Neuron (in vitro differentiated cells): ENCODE results near the gene DENND10.
"Not testable (repeated sequence)": the region's sequence is repeated elsewhere in the genome, so short reads cannot be mapped to it uniquely, and the experiment has no call there.

Source experiments
- H2AFZ ChIP-seq: one replicate; pipeline ENCODE4 v1.6.1; 2013; ENCODE audit warnings: low read depth, mild to moderate bottlenecking, inconsistent platforms, low read length, moderate library complexity
- H3K27me3 ChIP-seq: one replicate; pipeline ENCODE4 v1.6.1; 2013; ENCODE audit warnings: low read length; ENCODE audit not compliant: insufficient read depth
- H3K36me3 ChIP-seq: one replicate; pipeline ENCODE4 v1.6.1; 2013; ENCODE audit warnings: low read length; ENCODE audit not compliant: insufficient read depth
- H3K4me1 ChIP-seq: one replicate; pipeline ENCODE4 v1.6.1; 2013; ENCODE audit warnings: low read length; ENCODE audit not compliant: insufficient read depth
- H3K4me3 ChIP-seq: 2 replicates; pipeline ENCODE4 v1.5.1; 2013; ENCODE audit warnings: mild to moderate bottlenecking, low read length, moderate library complexity
- H3K9me3 ChIP-seq: one replicate; pipeline ENCODE4 v1.6.1; 2013; ENCODE audit warnings: low read length

DENND10 gene

DNA sequence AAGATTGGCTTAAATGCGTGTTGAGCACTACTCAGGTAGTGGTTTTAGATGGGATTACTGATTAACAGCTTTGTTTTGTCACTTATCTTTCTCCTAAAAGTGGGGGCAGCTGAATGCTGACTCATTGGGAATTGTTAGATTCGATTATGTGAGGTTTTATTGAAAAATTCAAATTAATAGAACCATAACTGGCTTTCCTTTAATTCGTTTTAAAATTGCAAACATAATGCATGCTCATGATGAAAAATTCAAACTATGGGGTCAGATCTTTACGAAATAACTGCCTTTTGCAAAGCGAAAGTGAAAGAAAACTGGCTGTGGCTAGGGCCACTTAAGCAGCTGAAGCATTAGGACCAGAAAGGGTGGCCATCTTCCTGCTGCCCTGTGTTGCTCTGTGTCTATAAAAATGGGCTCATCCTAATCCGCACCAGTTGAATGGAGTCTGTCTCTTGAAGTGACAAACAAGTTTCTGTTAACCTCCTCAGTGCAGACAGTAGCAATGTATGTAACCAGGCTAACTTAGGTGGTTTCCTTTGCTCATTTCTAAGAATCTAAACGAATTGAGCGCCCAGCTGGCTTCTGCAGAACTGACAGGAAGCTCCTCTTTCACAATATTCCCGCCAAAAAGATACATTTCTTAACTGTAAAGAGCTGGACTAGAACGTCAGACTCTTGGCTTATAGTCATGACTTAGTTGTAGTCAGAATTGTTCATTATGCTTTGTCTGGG, 27.8 kb downstream of the DENND10 start:
- Histone ChIP-seq H3K4me3 (no peak overlapping the region), H3K9me3 (no peaks in the 10 kb centered on the region), H2AFZ (no peak overlapping the region), H3K4me1 (no peaks in the 10 kb centered on the region), H3K36me3 (peaks cover 69% of the 10 kb centered on the region), H3K27me3 (no peaks in the 10 kb centered on the region)

DNA sequence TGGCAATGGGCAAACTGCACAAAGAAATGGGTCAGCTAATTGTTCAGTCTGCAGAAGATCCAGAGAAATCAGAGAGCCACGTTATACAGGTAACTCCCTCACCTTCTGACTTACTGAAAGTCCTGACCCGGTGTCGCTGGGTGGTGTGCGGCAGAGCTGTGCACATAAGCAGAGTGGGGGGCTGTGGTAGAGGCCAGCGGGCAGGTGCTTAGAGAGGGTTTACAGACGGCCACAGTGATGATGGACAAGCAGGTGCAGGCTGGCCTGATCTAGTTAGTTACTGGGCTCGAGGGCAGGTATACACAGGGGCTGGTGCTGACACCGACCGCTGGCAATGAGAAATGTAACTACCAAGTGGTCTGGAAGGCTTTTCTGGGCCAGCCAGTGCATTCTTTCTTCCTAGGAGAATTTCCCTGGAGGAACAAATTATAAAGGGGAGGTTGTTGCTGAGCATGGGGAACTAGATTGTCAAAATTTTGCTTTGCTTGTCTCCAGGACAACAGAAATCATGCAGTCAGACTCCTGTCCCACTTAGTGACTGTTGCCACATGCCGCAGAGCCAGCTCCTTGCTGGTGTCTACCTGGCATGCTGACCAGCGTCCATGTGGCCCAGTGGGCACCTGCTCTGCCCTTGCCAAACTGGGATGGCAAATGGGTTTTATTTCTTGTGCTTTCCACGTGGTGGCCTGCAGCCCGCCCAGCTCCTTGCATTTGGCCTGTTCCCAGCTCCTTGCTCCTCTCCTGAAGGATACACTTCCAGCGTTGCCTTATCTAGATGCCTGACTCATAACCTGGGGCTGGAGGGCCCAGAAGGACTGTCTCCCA, 28.8 kb downstream of the DENND10 start:
- Histone ChIP-seq H3K27me3 (no peaks in the 10 kb centered on the region), H3K4me3 (no peak overlapping the region), H3K9me3 (no peaks in the 10 kb centered on the region), H3K36me3 (peaks cover 65% of the 10 kb centered on the region), H2AFZ (no peak overlapping the region), H3K4me1 (no peaks in the 10 kb centered on the region)

DNA sequence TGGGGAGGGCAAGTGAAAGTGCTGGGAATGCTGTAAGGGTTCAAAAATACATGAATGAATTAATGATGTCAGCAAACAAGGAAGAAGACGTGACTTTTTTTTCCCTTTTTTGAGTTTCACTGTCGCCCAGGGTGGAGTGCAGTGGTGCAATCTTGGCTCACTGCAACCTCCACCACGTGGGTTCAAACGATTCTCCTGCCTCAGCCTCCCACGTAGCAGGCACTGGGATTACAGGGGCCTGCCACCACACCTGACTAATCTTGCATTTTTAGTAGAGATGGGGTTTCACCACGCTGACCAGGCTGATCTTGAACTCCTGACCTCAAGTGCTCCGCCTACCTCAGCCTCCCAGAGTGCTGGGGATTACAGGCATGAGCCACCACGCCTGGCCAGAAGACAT, 30.0 kb downstream of the DENND10 start:
- H3K27me3 ChIP-seq, result no peaks in the 10 kb centered on the region
- peaks cover 62% of the 10 kb centered on the region for H3K36me3 ChIP-seq
- H3K9me3 ChIP-seq, result no peaks in the 10 kb centered on the region
- no peak overlapping the region for H3K4me3 ChIP-seq
- H2AFZ ChIP-seq, result no peak overlapping the region
- no peaks in the 10 kb centered on the region for H3K4me1 ChIP-seq

DNA sequence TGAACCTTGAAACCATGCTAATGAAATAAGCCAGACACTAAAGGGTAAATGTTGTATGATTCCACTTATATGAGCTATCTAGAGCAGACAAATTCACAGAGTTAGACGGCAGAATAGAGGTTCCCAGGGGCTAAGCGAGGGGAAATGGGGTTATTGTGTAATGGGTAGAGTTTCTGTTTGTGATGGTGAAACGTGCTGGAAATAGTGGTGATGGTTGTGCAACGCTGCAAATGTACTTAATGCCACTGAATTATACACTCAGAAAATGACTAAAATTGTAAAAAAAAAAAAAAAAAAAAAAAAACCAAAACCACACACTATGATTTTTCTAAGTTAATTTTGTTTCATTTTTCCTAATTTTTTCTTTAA, 31.6 kb downstream of the DENND10 start:
- no peaks in the 10 kb centered on the region for H3K27me3 ChIP-seq
- no peaks in the 10 kb centered on the region for H3K9me3 ChIP-seq
- H3K4me1 ChIP-seq, result no peaks in the 10 kb centered on the region
- H2AFZ ChIP-seq, result no peak overlapping the region
- no peak overlapping the region for H3K4me3 ChIP-seq
- peaks cover 47% of the 10 kb centered on the region for H3K36me3 ChIP-seq

DNA sequence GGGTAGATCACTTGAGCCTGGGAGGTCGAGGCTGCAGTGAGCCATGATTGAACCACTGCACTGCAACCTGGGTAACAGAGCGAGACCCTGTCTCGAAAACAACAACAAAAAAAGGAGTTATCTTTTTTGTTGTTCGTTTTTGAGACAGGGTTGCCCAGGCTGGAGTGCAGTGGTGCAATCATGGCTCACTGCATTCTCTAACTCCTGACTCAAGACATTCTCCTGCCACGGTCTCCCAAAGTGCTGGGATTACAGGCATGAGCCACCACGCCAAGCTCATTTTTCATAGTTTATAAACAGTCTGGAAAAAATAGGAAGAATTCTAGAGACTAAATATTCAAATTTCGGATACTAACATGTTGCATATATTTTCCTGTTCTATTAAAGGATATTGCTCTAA, 32.2 kb downstream of the DENND10 start:
- Histone ChIP-seq H3K36me3 (peaks cover 42% of the 10 kb centered on the region), H3K9me3 (no peaks in the 10 kb centered on the region), H2AFZ (no peak overlapping the region), H3K4me3 (no peak overlapping the region), H3K27me3 (no peaks in the 10 kb centered on the region), H3K4me1 (no peaks in the 10 kb centered on the region)

DNA sequence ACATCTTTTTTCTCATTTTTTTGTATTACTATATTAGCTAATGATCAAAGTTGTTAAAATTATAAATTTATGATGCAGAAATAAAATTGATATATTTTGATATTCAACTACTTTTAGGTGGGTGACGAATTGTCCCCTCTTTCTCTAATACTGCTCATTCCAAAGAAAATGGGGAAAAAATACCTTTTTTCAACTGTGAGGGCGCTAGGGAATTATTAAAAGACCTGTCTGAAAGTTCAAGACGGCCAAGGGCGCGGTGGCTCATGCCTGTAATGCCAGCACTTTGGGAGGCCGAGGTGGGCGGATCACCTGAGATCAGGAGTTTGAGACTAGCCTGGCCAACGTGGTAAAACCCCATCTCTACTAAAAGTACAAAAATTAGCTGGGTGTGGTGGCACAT, 34.0 kb downstream of the DENND10 start:
- H3K27me3 ChIP-seq, H3K4me3 ChIP-seq, H2AFZ ChIP-seq, H3K9me3 ChIP-seq, H3K4me1 ChIP-seq: not testable (repeated sequence)
- peaks cover 26% of the 10 kb centered on the region for H3K36me3 ChIP-seq

DNA sequence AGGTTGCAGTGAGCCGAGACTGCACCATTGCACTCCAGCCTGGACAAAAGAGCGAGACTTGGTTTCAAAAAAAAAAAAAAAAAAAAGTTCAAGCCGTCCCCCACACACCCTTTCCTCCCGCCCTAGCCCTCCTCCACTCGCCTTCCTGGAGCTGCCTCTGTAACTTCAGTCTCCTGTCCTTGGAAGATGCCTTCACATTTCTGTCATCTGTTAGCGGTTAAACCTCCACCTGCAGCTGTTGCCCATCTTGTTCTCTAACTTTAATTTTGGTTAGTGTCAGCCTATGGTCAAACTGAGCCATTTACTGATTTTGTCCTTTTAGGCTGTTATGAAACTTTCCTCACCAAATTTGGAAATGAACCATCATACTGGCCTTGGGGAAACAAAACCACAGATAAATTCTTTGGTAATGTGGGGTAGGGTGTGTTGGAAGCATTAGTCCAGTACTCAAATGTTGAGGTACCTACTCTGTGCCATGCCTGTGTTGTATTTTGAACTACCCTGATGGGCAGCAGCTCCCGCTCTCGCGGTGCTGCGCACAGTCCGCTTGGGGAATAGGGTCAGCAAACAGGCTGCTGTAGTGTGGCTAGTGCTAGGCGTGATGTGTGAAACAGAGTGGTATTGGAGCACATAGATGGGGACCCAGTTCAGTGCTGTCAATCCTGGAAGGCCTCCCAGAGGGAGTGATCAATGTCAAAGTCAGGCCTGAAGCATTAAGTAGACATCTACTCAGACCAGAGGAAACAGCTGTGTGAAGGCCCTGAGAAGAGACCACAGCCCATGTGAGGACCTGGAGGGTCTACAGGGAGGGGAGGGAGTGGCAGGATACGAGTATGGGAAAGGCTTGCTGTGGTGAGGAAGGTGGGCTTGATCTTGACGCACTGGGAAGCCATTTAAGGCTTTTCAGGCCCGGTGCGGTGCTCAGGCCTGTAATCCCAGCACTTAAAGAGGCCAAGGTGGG, 34.7 kb downstream of the DENND10 start:
- Histone ChIP-seq H2AFZ (no peak overlapping the region), H3K27me3 (no peaks in the 10 kb centered on the region), H3K9me3 (no peaks in the 10 kb centered on the region), H3K4me1 (no peaks in the 10 kb centered on the region), H3K36me3 (peaks cover 18% of the 10 kb centered on the region), H3K4me3 (no peak overlapping the region)

DNA sequence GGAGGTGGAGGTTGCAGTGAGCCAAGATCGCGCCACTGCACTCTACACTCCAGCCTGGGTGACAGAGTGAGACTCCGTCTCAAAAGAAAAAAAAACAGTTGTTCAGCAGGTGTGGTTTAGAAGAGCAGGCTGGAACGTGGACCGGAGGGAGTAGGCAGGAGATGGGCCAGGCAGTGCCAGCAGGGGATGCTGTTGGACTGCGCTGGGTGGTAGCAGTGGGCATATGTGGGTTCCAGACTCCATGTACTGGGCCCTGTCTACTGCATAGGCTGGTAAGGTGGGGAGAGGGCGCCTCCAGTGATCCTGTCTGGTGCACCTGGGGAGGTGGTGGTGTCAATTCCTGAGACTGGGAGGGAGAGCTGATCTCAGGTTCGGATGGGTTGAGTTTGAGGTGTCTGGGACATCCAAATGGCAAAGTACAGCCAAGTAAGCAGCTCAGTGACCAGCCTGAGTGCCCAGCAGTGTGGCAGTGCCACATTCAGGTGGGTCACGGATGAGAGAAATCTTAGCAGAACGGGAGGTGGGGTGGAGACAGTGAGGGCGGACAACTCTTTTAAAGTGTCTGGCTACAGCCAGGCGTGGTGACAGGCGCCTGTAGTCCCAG, 35.7 kb downstream of the DENND10 start:
- Histone ChIP-seq H3K9me3 (no peaks in the 10 kb centered on the region), H2AFZ (no peak overlapping the region), H3K27me3 (no peaks in the 10 kb centered on the region), H3K36me3 (peaks cover 12% of the 10 kb centered on the region), H3K4me1 (no peaks in the 10 kb centered on the region), H3K4me3 (no peak overlapping the region)

DNA sequence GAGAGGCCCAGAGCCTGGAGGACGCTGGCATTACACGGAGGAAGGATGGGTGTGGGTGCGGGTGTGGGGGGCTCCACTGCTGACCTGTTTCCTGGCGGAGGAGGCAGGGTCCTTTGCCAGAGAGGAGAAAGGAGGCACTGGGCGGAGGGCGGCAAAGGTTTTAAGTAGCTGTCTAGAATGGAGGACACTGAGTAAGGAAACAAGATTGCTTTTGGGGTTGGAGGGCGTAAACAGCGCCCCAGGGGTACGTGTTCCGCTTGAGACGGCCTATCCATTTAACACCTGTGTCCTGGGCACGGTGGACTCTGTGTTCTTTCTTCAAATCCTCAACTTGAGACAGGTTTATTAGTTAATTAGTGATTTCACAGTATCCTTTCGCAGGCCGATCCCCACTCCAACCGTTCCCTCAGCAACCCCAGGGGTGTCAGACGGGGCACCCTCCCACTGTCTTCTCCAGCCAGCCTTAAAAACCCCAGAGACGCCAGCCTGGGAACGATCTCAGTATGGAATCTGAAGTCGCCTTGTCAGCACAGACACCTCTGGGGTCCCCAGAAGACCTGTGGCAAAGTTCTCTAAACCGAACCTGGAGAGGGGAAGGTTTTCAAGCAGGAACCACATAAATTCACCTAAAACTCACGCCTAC, 36.8 kb downstream of the DENND10 start:
- Histone ChIP-seq H2AFZ (no peak overlapping the region), H3K9me3 (no peaks in the 10 kb centered on the region), H3K36me3 (peaks cover 7% of the 10 kb centered on the region), H3K4me3 (no peak overlapping the region), H3K4me1 (no peaks in the 10 kb centered on the region), H3K27me3 (no peaks in the 10 kb centered on the region)

DNA sequence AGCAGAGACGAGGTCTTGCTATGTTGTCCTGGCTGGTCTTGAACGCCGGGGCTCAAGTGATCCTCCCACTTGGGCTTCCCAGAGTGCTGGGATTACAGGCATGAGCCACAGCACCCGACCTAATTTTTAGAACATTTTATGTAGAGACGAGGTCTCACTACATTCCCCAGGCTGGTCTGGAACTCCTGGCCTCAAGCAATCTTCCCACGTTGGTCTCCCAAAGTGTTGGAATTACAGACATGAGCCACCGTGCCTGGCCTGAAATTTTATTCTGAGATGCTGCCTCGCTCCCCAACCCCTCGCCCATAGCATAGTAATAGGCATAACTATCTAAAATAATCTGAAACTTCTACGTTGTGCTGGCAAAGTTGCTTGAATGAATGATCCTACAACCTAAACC, 39.7 kb downstream of the DENND10 start:
- Histone ChIP-seq H3K36me3 (peaks cover 8% of the 10 kb centered on the region), H3K27me3 (no peaks in the 10 kb centered on the region), H2AFZ (no peak overlapping the region), H3K4me3 (no peak overlapping the region), H3K9me3 (no peaks in the 10 kb centered on the region), H3K4me1 (no peaks in the 10 kb centered on the region)

DNA sequence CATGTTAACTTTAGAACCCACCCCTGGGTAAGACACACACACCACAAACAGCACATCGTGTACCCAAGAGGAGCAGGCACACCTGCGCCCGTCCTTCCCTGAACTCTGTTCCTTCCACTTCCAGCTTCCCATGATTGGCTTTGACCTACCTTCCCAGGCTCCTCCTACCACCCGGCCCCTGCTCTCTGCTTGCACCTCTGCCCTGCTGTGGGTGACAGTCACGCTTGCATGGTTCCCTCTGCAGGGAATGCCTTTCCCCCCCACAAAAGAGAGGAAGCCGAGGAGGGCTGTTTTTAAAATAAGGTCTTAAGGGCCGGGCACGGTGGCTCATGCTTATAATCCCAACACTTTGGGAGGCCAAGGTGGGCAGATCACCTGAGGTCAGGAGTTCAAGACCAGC, 45.2 kb downstream of the DENND10 start:
- Histone ChIP-seq H2AFZ (no peak overlapping the region), H3K4me1 (peaks cover 2% of the 10 kb centered on the region), H3K36me3 (peaks cover 9% of the 10 kb centered on the region)

DNA sequence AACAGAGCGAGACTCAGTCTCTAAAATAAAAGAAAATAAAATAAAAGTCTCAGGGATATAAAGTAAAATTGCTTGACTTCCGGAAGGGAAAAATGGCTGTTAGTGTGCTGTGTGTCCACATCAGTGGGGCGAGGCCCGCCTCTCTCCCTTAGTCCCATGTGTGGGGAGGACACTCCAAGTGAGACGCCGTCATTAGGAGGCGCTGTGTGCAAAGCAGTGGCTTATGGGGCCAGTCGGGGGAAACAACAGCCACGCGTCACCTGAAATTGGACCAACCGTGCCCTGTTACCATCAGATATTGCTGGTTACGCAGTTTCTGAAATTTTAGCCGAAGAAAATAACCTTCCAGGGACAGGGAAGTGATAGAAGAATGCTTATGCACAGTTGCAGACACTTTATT, 45.8 kb downstream of the DENND10 start:
- Histone ChIP-seq H3K4me3 (no peak overlapping the region), H3K27me3 (no peaks in the 10 kb centered on the region), H3K36me3 (peaks cover 14% of the 10 kb centered on the region), H3K4me1 (peaks cover 2% of the 10 kb centered on the region), H3K9me3 (no peaks in the 10 kb centered on the region), H2AFZ (no peak overlapping the region)

More for the DNA sequence above, 45.2 kb downstream of the DENND10 start:
- H3K9me3 ChIP-seq, result no peaks in the 10 kb centered on the region
- no peaks in the 10 kb centered on the region for H3K27me3 ChIP-seq
- no peak overlapping the region for H3K4me3 ChIP-seq
